Psoas muscle (tissue), 8 donors: ENCODE measurements around the gene OR4E1. TPM values are rescaled to one million over a fixed set of nuclear protein-coding genes. Genes with fewer than 3 reads are reported as not detected.

Experiments used
- ATAC-seq, 4 donors: fragments of 200-7000 bp; cut with Tn5 transposase; one replicate each; pipeline ENCODE4 v1.9.1; 2020; ENCODE audit warnings: moderate library complexity in 3 of 4, mild to moderate bottlenecking in 2 of 4
- DNase-seq, 2 donors: peaks; one replicate each; pipeline ENCODE4 v3.0.0-alpha.2; 2020
- H3K27ac ChIP-seq: fragments of 200-600 bp; one replicate; pipeline ENCODE4 v1.8.0; 2022
- H3K27me3 ChIP-seq, 3 donors: fragments of 200-600 bp in 1 of 3; one replicate each; pipeline versions ENCODE4 v1.6.1 to v1.8.0; 2013 to 2022; ENCODE audit warnings: low read length in 2 of 3, mild to moderate bottlenecking in 2 of 3, moderate library complexity in 1 of 3; ENCODE audit not compliant: insufficient read depth in 3 of 3
- H3K36me3 ChIP-seq, 2 donors: fragments of 200-600 bp in 1 of 2; one replicate each; pipeline versions ENCODE4 v1.6.1 to v1.8.0; 2013 to 2022; ENCODE audit warnings: low read depth in 1 of 2, mild to moderate bottlenecking in 1 of 2, moderate library complexity in 1 of 2; ENCODE audit not compliant: insufficient read depth in 1 of 2
- H3K4me1 ChIP-seq: fragments of 200-600 bp; one replicate; pipeline ENCODE4 v1.8.0; 2022
- H3K4me3 ChIP-seq: fragments of 200-600 bp; one replicate; pipeline ENCODE4 v1.8.0; 2022; ENCODE audit warnings: mild to moderate bottlenecking
- H3K9me3 ChIP-seq: fragments of 200-600 bp; one replicate; pipeline ENCODE4 v1.8.0; 2022
- CTCF ChIP-seq: fragments of 200-600 bp; IDR thresholded peaks from one replicate; pipeline ENCODE4 v1.8.0; 2022; ENCODE audit warnings: antibody characterized with exemption
- WGBS, 3 donors: extraction: QIAGEN DNeasy Blood & Tissue Kit; methylation state at CpG; one replicate each; pipeline versions ENCODE4 v1.1.6 to v1.1.7; 2013; 5-methylcytosine and 5-hydroxymethylcytosine counted together
- intact Hi-C, 2 donors: fragments of 100-400 bp; cut with DNase I; formaldehyde crosslinking; loops; one replicate each; pipeline versions ENCODE4 v1.11.0 to v1.14.2; 2022
- long read RNA-seq, 2 donors: library from polyadenylated mRNA; unstranded; transcript quantifications; one replicate each; pipeline ENCODE4 v2.0.0, GENCODE V29; 2021
- polyA plus RNA-seq, 3 donors: library from polyadenylated mRNA; stranded (reverse); fragments of 200-250 nt; gene quantifications; one replicate each; pipeline ENCODE4 v1.2.3, GENCODE V29; 2013
- total RNA-seq, 4 donors: library from RNA; stranded (reverse); fragmentation: NEBNext Ultra II Directional in 2 of 4; extraction: Animal tissue kit (Norgen Biotek cat#: 25700) in 2 of 4; gene quantifications; one replicate each; pipeline versions ENCODE4 v1.2.1 to v1.2.4, GENCODE V29; 2021 to 2023
- donor health status: healthy with polysubstance abuse.
- donor health status: DM: no; HTN: no; CAD: no; lungs with moderate emphysema.
- donor health status: Bipolar disorder and iron deficiency.
- donor health status: healthy.
- donor health status: DM: yes; HTN: yes; CAD: no.
- donor health status: DM: no; HTN: no; CAD: no.
- donor health status: DM: no; HTN: no; CAD: no.
- donor health status: DM: yes; HTN: yes; CAD: no.

OR4E1 gene
- total RNA-seq = not detected
- polyA plus RNA-seq = not detected
- long read RNA-seq, donor 1 = 0 reads
- long read RNA-seq, donor 2 = 0 reads

- ATAC-seq (no peak), DNase-seq (no peak)
- WGBS, 3 donors = 91 to 97% (median 93%) methylated on average over 1 of the region's 1 CpG
Measured at GRCh38 chr14:21673718-21674117, at the start of gene OR4E1. Gene OR4E1, minus strand, starts transcription at chr14:21673818. Its CDS starts 2,883 bp downstream, at chr14:21670935.

GRCh38 chr14:21721504-21721903, 47.9 kb upstream of the OR4E1 start:
- Histone ChIP-seq H3K27ac (no peak overlapping the region), H3K4me1 (no peaks in the 10 kb centered on the region), H3K4me3 (no peak overlapping the region), H3K9me3 (no peaks in the 10 kb centered on the region), H3K27me3 (peaks cover 0 to 2% (median 0%) of the 10 kb centered on the region in 3 donors), H3K36me3 (no peaks in the 10 kb centered on the region)
- 76 to 87% (median 79%) methylated on average over 3 of the region's 3 CpGs for WGBS, 3 donors
- ATAC-seq = no peak
- TF ChIP-seq CTCF = no peak
- intact Hi-C loops = no loop called here
- DNase-seq = no peak

More at GRCh38 chr14:21673718-21674117, at the start of gene OR4E1:
- Histone ChIP-seq H3K27ac (no peak within 1 kb of the TSS), H3K27me3 (no peaks in the 10 kb centered on the region), H3K4me1 (no peaks in the 10 kb centered on the region), H3K9me3 (peaks cover 12% of the 10 kb centered on the region), H3K36me3 (no peaks in the 10 kb centered on the region), H3K4me3 (no peak within 1 kb of the TSS)
- no peak for TF ChIP-seq CTCF
- intact Hi-C loops = no loop called here

GRCh38 chr14:21719841-21720240, 46.2 kb upstream of the OR4E1 start:
- H3K4me3 ChIP-seq = no peak overlapping the region
- no peak overlapping the region for H3K27ac ChIP-seq
- ATAC-seq (no peak), DNase-seq (no peak)
- no peaks in the 10 kb centered on the region for H3K36me3 ChIP-seq
- no peaks in the 10 kb centered on the region for H3K9me3 ChIP-seq
- TF ChIP-seq CTCF = no peak
- peaks cover 0 to 2% (median 0%) of the 10 kb centered on the region in 3 donors for H3K27me3 ChIP-seq
- 57 to 76% (median 71%) methylated on average over 3 of the region's 3 CpGs for whole genome bisulfite sequencing, 3 donors
- H3K4me1 ChIP-seq = no peaks in the 10 kb centered on the region
- intact Hi-C loops = no loop called here

GRCh38 chr14:21714318-21714929, 40.8 kb upstream of the OR4E1 start:
- no peak for DNase-seq
- ATAC-seq = no peak
- no peak for TF ChIP-seq CTCF
- no peaks in the 10 kb centered on the region for H3K9me3 ChIP-seq
- H3K4me1 ChIP-seq = no peaks in the 10 kb centered on the region
- no peaks in the 10 kb centered on the region for H3K27me3 ChIP-seq
- H3K4me3 ChIP-seq = no peak overlapping the region
- intact Hi-C loops = no loop called here
- H3K36me3 ChIP-seq = no peaks in the 10 kb centered on the region
- H3K27ac ChIP-seq = no peak overlapping the region
- WGBS, 3 donors = 65 to 69% (median 68%) methylated on average over 6 of the region's 6 CpGs

- H3K27me3 ChIP-seq = no peaks in the 10 kb centered on the region
- WGBS, 3 donors = 80 to 86% (median 82%) methylated on average over 2 of the region's 2 CpGs
- TF ChIP-seq CTCF = no peak
- H3K27ac ChIP-seq = no peak overlapping the region
- DNase-seq = no peak
- intact Hi-C loops = no loop called here
- ATAC-seq = no peak
- no peaks in the 10 kb centered on the region for H3K4me1 ChIP-seq
- H3K36me3 ChIP-seq = no peaks in the 10 kb centered on the region
- H3K9me3 ChIP-seq = no peaks in the 10 kb centered on the region
- no peak overlapping the region for H3K4me3 ChIP-seq
Measured at GRCh38 chr14:21712036-21712435, 38.4 kb upstream of the OR4E1 start.
